HG03575 (cell line): Measurements from ENCODE around the gene CNTF.

Experiments used
- ATAC-seq: cut with Tn5 transposase; IDR thresholded peaks from one replicate; pipeline ENCODE4 v1.9.1; 2021; ENCODE audit not compliant: unreplicated experiment, insufficient number of reproducible peaks, low FRiP score; ENCODE audit errors: extremely low read depth

Gene CNTF

GRCh38 chr11:58674609-58675008 lies 52.1 kb downstream of the CNTF start:
- ATAC-seq, result no peak
